AG09309 (cell line): ENCODE measurements around the gene LRMDA.

Source experiments
- DNase-seq: peaks from one replicate; pipeline ENCODE4 v3.0.0-alpha.2; 2010; ENCODE audit warnings: low read depth
- H3K4me3 ChIP-seq: 2 replicates; pipeline ENCODE4 v1.5.1; 2011; ENCODE audit warnings: mild to moderate bottlenecking, low read depth, low read length, moderate library complexity; ENCODE audit not compliant: control insufficient read depth
- CTCF ChIP-seq: IDR thresholded peaks from 2 replicates; pipeline ENCODE4 v1.5.1; 2011; ENCODE audit warnings: mild to moderate bottlenecking, low read depth, low read length, inconsistent platforms; ENCODE audit not compliant: insufficient read depth, control insufficient read depth; ENCODE audit errors: missing control alignments

LRMDA gene

GRCh38 chr10:75592791-75593643 is 161.6 kb downstream of the LRMDA start:
- DNase-seq: no peak
- H3K4me3 ChIP-seq: no peak overlapping the region

GRCh38 chr10:75593692-75594556 is 162.5 kb downstream of the LRMDA start:
- no peak for DNase-seq
- H3K4me3 ChIP-seq: no peak overlapping the region
- TF ChIP-seq CTCF: no peak

More at GRCh38 chr10:75592791-75593643, 161.6 kb downstream of the LRMDA start:
- no peak for TF ChIP-seq CTCF

GRCh38 chr10:75596930-75597620 is 165.7 kb downstream of the LRMDA start:
- no peak overlapping the region for H3K4me3 ChIP-seq
- DNase-seq: no peak

GRCh38 chr10:75597773-75598440 is 166.5 kb downstream of the LRMDA start:
- no peak overlapping the region for H3K4me3 ChIP-seq
- TF ChIP-seq CTCF: no peak
- DNase-seq: no peak

More at GRCh38 chr10:75596930-75597620, 165.7 kb downstream of the LRMDA start:
- no peak for TF ChIP-seq CTCF

DNA sequence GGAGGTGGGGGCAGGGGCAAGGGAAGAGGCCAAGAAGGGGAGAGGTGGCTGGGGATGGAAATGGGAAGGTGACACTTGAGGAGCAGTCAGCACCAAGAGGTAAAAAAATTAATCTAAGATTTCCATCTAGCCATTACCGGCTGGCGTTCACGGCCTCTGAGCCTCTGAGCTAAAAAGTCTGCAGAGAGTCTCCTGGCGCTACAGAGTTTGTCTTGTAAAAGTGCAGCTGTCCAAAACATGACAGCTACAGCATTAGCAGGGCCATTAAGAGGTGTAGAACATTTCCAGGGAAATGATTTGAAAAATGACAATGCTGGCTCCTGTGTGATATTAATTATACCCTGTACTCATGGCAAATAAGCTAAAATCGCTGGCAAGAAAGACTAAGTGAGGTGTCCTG is 167.6 kb downstream of the LRMDA start:
- no peak for TF ChIP-seq CTCF

More for the DNA sequence above, 167.6 kb downstream of the LRMDA start:
- H3K4me3 ChIP-seq: no peak overlapping the region
- no peak for DNase-seq
